ENCODE results near the gene CCDC60. TPM values are rescaled to one million over a fixed set of nuclear protein-coding genes. Genes with fewer than 3 reads are reported as not detected.

Gene CCDC60
- total RNA-seq, 1 experiment from 2014 or later, result not detected

DNA sequence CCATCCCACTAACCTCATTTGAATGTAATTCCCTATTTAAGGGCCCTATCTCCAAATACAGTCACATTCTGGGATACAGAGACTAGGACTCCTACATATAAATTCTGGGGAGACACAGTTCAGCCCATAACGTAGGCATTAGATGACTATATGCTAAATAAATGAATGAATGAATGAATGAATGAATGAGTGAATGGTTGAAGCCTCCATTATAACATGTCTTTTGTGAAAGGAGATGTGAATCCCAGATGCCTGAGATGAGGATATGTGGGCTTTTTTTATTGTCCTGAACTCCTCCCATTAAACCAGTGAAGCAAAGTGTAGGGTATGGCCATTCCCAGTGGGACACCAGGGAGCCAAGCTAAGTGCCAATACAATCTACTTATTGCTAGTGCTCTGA, 238.6 kb downstream of the CCDC60 start:
- Histone ChIP-seq H3K36me3 (ENCODE audit: insufficient read depth, low read length) (no peaks in the 10 kb centered on the region), H3K4me1 (ENCODE audit: low read length) (no peaks in the 10 kb centered on the region), H3K27me3 (ENCODE audit: low read length) (no peaks in the 10 kb centered on the region), H3K4me2 (ENCODE audit: low read depth, low read length, poor library complexity, severe bottlenecking) (no peak overlapping the region), H2AFZ (ENCODE audit: low read length) (no peak overlapping the region), H4K20me1 (ENCODE audit: insufficient read depth, low read depth, low read length) (no peaks in the 10 kb centered on the region), H3K9me2 (replicated peaks; ENCODE audit: insufficient read depth, low read length) (no peaks in the 10 kb centered on the region), H3K4me3 (ENCODE audit: low read length) (no peak overlapping the region), H3K9ac (ENCODE audit: low read length) (no peak overlapping the region), H3K79me2 (ENCODE audit: low read length) (no peaks in the 10 kb centered on the region), H3K9me3 (ENCODE audit: low read length) (no peaks in the 10 kb centered on the region), H3K27ac (ENCODE audit: low read length) (no peak overlapping the region)
- DNase-seq, result peak; percentile 4

- H3K4me1 ChIP-seq (ENCODE audit: low read length), result no peaks in the 10 kb centered on the region
- H3K9me2 ChIP-seq (replicated peaks; ENCODE audit: insufficient read depth, low read length), result no peaks in the 10 kb centered on the region
- no peak overlapping the region for H3K9ac ChIP-seq (ENCODE audit: low read length)
- no peak for DNase-seq
- H3K4me3 ChIP-seq (ENCODE audit: low read length), result no peak overlapping the region
- H3K79me2 ChIP-seq (ENCODE audit: low read length), result no peaks in the 10 kb centered on the region
- H3K9me3 ChIP-seq (ENCODE audit: low read length), result no peaks in the 10 kb centered on the region
- no peak overlapping the region for H3K4me2 ChIP-seq (ENCODE audit: low read depth, low read length, poor library complexity, severe bottlenecking)
- H2AFZ ChIP-seq (ENCODE audit: low read length), result no peak overlapping the region
- no peaks in the 10 kb centered on the region for H3K36me3 ChIP-seq (ENCODE audit: insufficient read depth, low read length)
- H3K27ac ChIP-seq (ENCODE audit: low read length), result no peak overlapping the region
- no peaks in the 10 kb centered on the region for H4K20me1 ChIP-seq (ENCODE audit: insufficient read depth, low read depth, low read length)
- H3K27me3 ChIP-seq (ENCODE audit: low read length), result no peaks in the 10 kb centered on the region
Observed at GRCh38 chr12:119574255-119574654, 239.7 kb downstream of the CCDC60 start.

GRCh38 chr12:119576118-119576810, 241.7 kb downstream of the CCDC60 start:
- Histone ChIP-seq H3K9me2 (replicated peaks; ENCODE audit: insufficient read depth, low read length) (no peaks in the 10 kb centered on the region), H3K79me2 (ENCODE audit: low read length) (no peaks in the 10 kb centered on the region), H3K27ac (ENCODE audit: low read length) (no peak overlapping the region), H4K20me1 (ENCODE audit: insufficient read depth, low read depth, low read length) (no peaks in the 10 kb centered on the region), H2AFZ (ENCODE audit: low read length) (no peak overlapping the region), H3K4me1 (ENCODE audit: low read length) (no peaks in the 10 kb centered on the region), H3K4me2 (ENCODE audit: low read depth, low read length, poor library complexity, severe bottlenecking) (no peak overlapping the region), H3K9ac (ENCODE audit: low read length) (no peak overlapping the region), H3K27me3 (ENCODE audit: low read length) (no peaks in the 10 kb centered on the region), H3K9me3 (ENCODE audit: low read length) (no peaks in the 10 kb centered on the region), H3K36me3 (ENCODE audit: insufficient read depth, low read length) (no peaks in the 10 kb centered on the region), H3K4me3 (ENCODE audit: low read length) (no peak overlapping the region)
- DNase-seq, result no peak

GRCh38 chr12:119576915-119577314, 242.4 kb downstream of the CCDC60 start:
- Histone ChIP-seq H3K27me3 (ENCODE audit: low read length) (no peaks in the 10 kb centered on the region), H3K27ac (ENCODE audit: low read length) (no peak overlapping the region), H3K4me2 (ENCODE audit: low read depth, low read length, poor library complexity, severe bottlenecking) (no peak overlapping the region), H3K9ac (ENCODE audit: low read length) (no peak overlapping the region), H2AFZ (ENCODE audit: low read length) (no peak overlapping the region), H3K9me2 (replicated peaks; ENCODE audit: insufficient read depth, low read length) (no peaks in the 10 kb centered on the region), H3K36me3 (ENCODE audit: insufficient read depth, low read length) (no peaks in the 10 kb centered on the region), H3K79me2 (ENCODE audit: low read length) (no peaks in the 10 kb centered on the region), H4K20me1 (ENCODE audit: insufficient read depth, low read depth, low read length) (no peaks in the 10 kb centered on the region), H3K4me1 (ENCODE audit: low read length) (no peaks in the 10 kb centered on the region), H3K4me3 (ENCODE audit: low read length) (no peak overlapping the region), H3K9me3 (ENCODE audit: low read length) (no peaks in the 10 kb centered on the region)
- no peak for DNase-seq

GRCh38 chr12:119578112-119578511, 243.6 kb downstream of the CCDC60 start:
- Histone ChIP-seq H3K79me2 (ENCODE audit: low read length) (no peaks in the 10 kb centered on the region), H3K27ac (ENCODE audit: low read length) (no peak overlapping the region), H3K4me2 (ENCODE audit: low read depth, low read length, poor library complexity, severe bottlenecking) (no peak overlapping the region), H3K9ac (ENCODE audit: low read length) (no peak overlapping the region), H3K4me1 (ENCODE audit: low read length) (no peaks in the 10 kb centered on the region), H3K9me3 (ENCODE audit: low read length) (no peaks in the 10 kb centered on the region), H4K20me1 (ENCODE audit: insufficient read depth, low read depth, low read length) (no peaks in the 10 kb centered on the region), H3K36me3 (ENCODE audit: insufficient read depth, low read length) (no peaks in the 10 kb centered on the region), H3K4me3 (ENCODE audit: low read length) (no peak overlapping the region), H3K27me3 (ENCODE audit: low read length) (no peaks in the 10 kb centered on the region), H2AFZ (ENCODE audit: low read length) (no peak overlapping the region), H3K9me2 (replicated peaks; ENCODE audit: insufficient read depth, low read length) (no peaks in the 10 kb centered on the region)
- DNase-seq, result no peak

DNA sequence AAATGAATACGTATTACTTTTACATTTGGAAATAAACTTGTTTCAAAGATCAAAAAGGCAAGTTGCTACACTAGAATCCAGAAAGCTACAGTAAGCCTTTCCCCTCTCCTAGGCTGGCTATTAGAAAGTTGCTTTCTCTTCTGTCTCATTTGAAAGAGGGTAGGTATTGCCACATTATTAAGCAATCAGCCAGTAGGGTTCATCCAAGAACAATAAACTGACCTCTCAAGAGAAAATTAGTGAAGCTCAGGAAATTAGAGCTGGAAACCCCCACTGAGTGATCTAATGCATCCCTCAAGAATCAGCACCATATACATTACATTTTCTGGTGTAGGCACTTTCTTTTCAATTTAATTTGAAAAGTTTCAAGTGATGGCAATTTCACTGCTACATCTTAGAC, 254.6 kb downstream of the CCDC60 start:
- Histone ChIP-seq H3K9ac (ENCODE audit: low read length) (no peak overlapping the region), H3K9me2 (replicated peaks; ENCODE audit: insufficient read depth, low read length) (no peaks in the 10 kb centered on the region), H3K36me3 (ENCODE audit: insufficient read depth, low read length) (no peaks in the 10 kb centered on the region)

GRCh38 chr12:119589634-119590033, 255.1 kb downstream of the CCDC60 start:
- Histone ChIP-seq H3K4me3 (ENCODE audit: low read length) (no peak overlapping the region), H3K27ac (ENCODE audit: low read length) (no peak overlapping the region), H3K4me1 (ENCODE audit: low read length) (no peaks in the 10 kb centered on the region), H3K27me3 (ENCODE audit: low read length) (no peaks in the 10 kb centered on the region), H3K36me3 (ENCODE audit: insufficient read depth, low read length) (no peaks in the 10 kb centered on the region), H3K9ac (ENCODE audit: low read length) (no peak overlapping the region), H3K79me2 (ENCODE audit: low read length) (no peaks in the 10 kb centered on the region), H3K9me2 (replicated peaks; ENCODE audit: insufficient read depth, low read length) (no peaks in the 10 kb centered on the region), H2AFZ (ENCODE audit: low read length) (no peak overlapping the region), H4K20me1 (ENCODE audit: insufficient read depth, low read depth, low read length) (no peaks in the 10 kb centered on the region), H3K4me2 (ENCODE audit: low read depth, low read length, poor library complexity, severe bottlenecking) (no peak overlapping the region), H3K9me3 (ENCODE audit: low read length) (no peaks in the 10 kb centered on the region)
- DNase-seq, result peak; percentile 27

More for the DNA sequence above, 254.6 kb downstream of the CCDC60 start:
- Histone ChIP-seq H3K27ac (ENCODE audit: low read length) (no peak overlapping the region), H3K4me3 (ENCODE audit: low read length) (no peak overlapping the region), H3K27me3 (ENCODE audit: low read length) (no peaks in the 10 kb centered on the region), H3K79me2 (ENCODE audit: low read length) (no peaks in the 10 kb centered on the region), H4K20me1 (ENCODE audit: insufficient read depth, low read depth, low read length) (no peaks in the 10 kb centered on the region), H3K9me3 (ENCODE audit: low read length) (no peaks in the 10 kb centered on the region), H2AFZ (ENCODE audit: low read length) (no peak overlapping the region), H3K4me1 (ENCODE audit: low read length) (no peaks in the 10 kb centered on the region), H3K4me2 (ENCODE audit: low read depth, low read length, poor library complexity, severe bottlenecking) (no peak overlapping the region)
- DNase-seq, result peak; percentile 7
